SK-N-SH treated with all-trans-retinoic acid at 6 μM for 48 hours (cell line): ENCODE results near the gene REPS2.

ENCODE experiments used
- PPARA ChIP-seq: fragments of 250-450 bp; sonication (Bioruptor Pico); IDR thresholded peaks from 2 replicates; pipeline ENCODE4 v1.5.0; 2020; ENCODE audit warnings: mild to moderate bottlenecking, borderline replicate concordance
- SNAI2 ChIP-seq: fragments of 250-450 bp; sonication (Bioruptor Pico); IDR thresholded peaks from 2 replicates; pipeline ENCODE4 v1.5.0; 2020; ENCODE audit warnings: mild to moderate bottlenecking, moderate library complexity
- TOX ChIP-seq: fragments of 250-450 bp; sonication (Bioruptor Pico); IDR thresholded peaks from 2 replicates; pipeline ENCODE4 v1.8.0; 2021; ENCODE audit warnings: mild to moderate bottlenecking, moderate library complexity, borderline replicate concordance

GRCh38 chrX:17023661-17024060 lies 77.2 kb downstream of the REPS2 start:
- TF ChIP-seq PPARA (CRISPR knock-in tag) (no peak), TOX (CRISPR knock-in tag) (no peak), SNAI2 (CRISPR knock-in tag) (no peak)
